K562 (cell line): Measurements from ENCODE around the gene PRKCE.

Source experiments
- EP300 ChIP-seq: IDR thresholded peaks from 2 replicates; pipeline ENCODE4 v1.6.1; 2012; ENCODE audit warnings: low read length, improper control_type of control experiment
- POLR2A ChIP-seq: fragments of 450-650 bp; conservative IDR thresholded peaks from 2 replicates; pipeline ENCODE4 v1.6.1; 2016
- TF ChIP-seq, protein P1 (sequence below): sonication (generic); formaldehyde crosslinking; IDR thresholded peaks from 2 replicates; pipeline ENCODE4 v1.8.0; 2022; ENCODE audit warnings: missing genetic modification reagents, mild to moderate bottlenecking, borderline replicate concordance

DNA sequence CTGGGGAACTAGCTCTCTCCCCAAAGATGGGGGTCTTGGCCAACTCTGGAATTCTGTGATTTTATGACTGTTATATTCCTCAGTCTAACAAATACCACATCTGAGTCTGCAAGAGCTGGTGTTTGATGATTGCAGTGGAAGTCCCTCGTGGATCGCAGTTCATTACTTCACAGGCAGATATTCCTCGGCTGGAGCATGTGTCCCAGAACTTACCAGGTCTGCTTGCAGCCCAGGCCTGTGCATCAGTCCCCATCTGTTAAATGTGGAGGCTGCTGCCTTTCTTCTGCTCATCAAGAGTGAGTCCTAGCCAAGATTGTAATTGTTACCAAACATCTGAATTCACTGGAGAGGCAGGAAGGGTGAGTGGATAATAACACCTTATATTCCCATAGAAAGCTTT lies 55.5 kb downstream of the PRKCE start:
- no peak for TF ChIP-seq POLR2A
- no peak for TF ChIP-seq EP300
- TF ChIP-seq, protein P1, sequence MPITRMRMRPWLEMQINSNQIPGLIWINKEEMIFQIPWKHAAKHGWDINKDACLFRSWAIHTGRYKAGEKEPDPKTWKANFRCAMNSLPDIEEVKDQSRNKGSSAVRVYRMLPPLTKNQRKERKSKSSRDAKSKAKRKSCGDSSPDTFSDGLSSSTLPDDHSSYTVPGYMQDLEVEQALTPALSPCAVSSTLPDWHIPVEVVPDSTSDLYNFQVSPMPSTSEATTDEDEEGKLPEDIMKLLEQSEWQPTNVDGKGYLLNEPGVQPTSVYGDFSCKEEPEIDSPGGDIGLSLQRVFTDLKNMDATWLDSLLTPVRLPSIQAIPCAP (CRISPR knock-in tag), result no peak
